GM10248 (cell line): ENCODE results near the gene CACNG7.

ENCODE experiments used
- CTCF ChIA-PET: fragments of 300-600 bp; sonication (Branson Sonifier 250); formaldehyde crosslinking; extraction: SDS; loops from one replicate; lab custom pipeline; 2021; ENCODE audit warnings: antibody characterized with exemption; lab: Yijun Ruan, JAX
- POLR2A ChIA-PET: fragments of 350-650 bp; sonication (Branson Sonifier 250); formaldehyde crosslinking; extraction: SDS; loops from one replicate; lab custom pipeline; 2020; ENCODE audit warnings: antibody characterized with exemption; lab: Yijun Ruan, JAX
- DNase-seq: peaks from one replicate; pipeline ENCODE4 v3.0.0; 2012; ENCODE audit errors: extremely low spot score
- CTCF ChIP-seq: IDR thresholded peaks from 2 replicates; pipeline ENCODE4 v1.5.1; 2012; ENCODE audit warnings: mild to moderate bottlenecking, low read depth; ENCODE audit errors: extremely low read depth, missing control alignments, control extremely low read depth

Gene CACNG7

GRCh38 chr19:53977429-53977990 is 68.4 kb downstream of the CACNG7 start:
- CTCF ChIA-PET, result no interaction called here
- DNase-seq, result peak; percentile 53
- POLR2A ChIA-PET, result no interaction called here
- TF ChIP-seq CTCF, result no peak

GRCh38 chr19:53977991-53978731 is 69.1 kb downstream of the CACNG7 start:
- ChIA-PET CTCF (no interaction called here), POLR2A (no interaction called here)
- no peak for TF ChIP-seq CTCF
- no peak for DNase-seq

DNA sequence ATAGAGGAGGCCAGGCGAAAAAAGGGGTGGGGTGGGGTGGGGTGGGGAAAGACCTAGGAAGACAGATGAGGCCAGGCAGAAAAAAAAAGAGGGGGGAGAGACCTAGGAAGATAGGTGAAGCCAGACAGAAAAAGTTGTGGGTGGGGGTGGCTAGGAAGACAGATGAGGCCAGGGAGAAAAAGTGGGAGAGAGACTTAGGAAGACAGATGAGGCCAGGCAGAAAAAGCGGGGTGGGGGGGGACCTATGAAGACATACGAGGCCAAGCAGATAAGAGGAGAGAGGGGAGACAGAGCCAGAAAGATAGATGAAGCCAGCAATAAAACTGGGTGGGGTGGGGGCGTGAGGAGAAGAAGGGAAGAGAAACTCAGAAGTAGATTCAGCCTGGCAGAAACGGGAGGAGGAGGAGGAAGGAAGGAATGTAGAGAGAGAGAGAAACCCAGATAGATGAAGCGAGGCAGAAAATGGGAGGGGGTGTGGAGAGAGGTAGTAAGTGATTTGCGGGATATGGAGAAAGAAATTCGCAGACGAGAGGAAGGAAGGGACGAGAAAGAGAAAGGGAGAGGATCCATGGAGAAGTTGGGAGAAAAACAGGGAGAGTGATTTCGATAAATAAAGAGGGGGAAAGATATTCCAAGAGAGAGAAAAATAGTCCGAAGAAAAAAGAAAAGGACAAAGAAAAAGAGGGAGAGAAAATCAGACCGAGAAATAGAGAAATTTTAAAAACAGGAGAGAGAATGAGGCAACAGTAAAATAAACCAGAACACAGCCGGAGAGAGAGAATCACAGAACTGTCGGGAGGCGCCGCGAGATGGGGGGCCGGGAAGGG is 70.1 kb downstream of the CACNG7 start:
- ChIA-PET CTCF (no interaction called here), POLR2A (no interaction called here)
- TF ChIP-seq CTCF, result no peak
- DNase-seq, result no peak

DNA sequence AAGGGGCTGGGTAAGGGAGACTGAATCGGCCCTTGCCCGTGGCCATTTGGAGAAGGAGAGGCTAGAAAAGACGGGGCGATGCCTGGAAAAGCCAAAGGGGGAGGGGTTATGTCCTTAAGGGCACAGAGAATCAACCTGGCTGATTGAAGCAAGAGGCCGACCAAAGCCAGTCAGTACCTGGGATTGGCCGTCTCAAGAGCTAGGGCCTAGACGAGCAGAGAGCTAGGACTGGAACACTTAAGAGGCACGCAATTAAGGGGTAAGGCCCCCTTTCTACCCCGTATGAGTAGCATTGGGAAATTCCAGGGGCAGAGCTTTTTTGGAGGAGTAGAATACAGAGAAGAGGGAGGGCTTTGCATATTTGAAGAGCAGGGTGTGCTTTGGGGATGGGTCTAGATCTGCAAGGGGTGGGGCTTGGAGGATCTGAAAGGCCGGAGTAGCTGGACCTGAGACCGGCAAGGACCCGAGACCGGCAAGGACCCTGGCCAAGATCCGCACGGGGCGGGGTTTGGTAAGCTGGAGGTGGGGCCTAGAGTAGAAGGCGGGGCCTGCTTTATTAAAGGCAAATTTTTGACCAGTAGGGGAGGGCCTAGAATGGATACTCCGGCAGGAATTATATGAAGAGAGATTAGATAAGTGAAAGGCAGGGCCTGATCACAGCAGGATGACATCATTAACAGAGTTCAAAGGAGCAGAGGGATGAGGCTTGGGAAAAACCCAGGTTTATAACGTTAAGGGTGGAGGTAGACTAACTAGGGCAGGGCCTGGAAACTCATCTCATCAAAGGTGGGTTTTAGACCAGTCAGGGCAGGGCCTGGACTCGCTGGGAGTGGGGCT is 71.7 kb downstream of the CACNG7 start:
- no peak for DNase-seq
- ChIA-PET CTCF (no interaction called here), POLR2A (no interaction called here)

GRCh38 chr19:53981376-53981951 is 72.4 kb downstream of the CACNG7 start:
- no peak for DNase-seq
- TF ChIP-seq CTCF, result no peak
- POLR2A ChIA-PET, result no interaction called here
- CTCF ChIA-PET, result no interaction called here

More for the DNA sequence above, 71.7 kb downstream of the CACNG7 start:
- no peak for TF ChIP-seq CTCF
